ENCODE results near the gene FBN1.

DNA sequence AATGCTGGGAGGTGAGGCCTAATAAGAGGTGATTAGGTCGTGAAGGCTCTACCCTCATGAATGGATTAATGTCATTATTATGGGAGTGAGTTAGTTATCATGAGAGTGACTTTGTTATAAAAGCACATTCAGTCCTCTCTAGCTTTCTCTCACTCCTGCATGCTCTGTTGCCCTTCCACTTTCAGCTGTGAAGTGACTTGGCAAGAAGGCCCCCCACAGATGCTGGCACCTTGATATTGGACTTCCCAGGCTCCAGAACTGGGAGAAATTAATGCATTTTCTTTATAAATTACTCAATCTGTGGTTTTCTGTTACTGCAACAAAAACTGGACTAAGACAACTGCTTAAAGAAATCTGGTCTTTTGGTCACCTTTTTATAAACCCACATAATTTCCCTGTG, 144.3 kb downstream of the FBN1 start:
- TF ChIP-seq, protein P1, sequence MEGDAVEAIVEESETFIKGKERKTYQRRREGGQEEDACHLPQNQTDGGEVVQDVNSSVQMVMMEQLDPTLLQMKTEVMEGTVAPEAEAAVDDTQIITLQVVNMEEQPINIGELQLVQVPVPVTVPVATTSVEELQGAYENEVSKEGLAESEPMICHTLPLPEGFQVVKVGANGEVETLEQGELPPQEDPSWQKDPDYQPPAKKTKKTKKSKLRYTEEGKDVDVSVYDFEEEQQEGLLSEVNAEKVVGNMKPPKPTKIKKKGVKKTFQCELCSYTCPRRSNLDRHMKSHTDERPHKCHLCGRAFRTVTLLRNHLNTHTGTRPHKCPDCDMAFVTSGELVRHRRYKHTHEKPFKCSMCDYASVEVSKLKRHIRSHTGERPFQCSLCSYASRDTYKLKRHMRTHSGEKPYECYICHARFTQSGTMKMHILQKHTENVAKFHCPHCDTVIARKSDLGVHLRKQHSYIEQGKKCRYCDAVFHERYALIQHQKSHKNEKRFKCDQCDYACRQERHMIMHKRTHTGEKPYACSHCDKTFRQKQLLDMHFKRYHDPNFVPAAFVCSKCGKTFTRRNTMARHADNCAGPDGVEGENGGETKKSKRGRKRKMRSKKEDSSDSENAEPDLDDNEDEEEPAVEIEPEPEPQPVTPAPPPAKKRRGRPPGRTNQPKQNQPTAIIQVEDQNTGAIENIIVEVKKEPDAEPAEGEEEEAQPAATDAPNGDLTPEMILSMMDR (IDR thresholded peaks at IDR 0.05; ENCODE audit: low read length), result no peak
- no peak for TF ChIP-seq EZH2 (optimal IDR thresholded peaks at IDR 0.05; ENCODE audit: low read depth, low read length)

All from MM.1S (cell line).